Uterus (tissue), 2 donors: ENCODE measurements around the gene CDC42EP2.

ENCODE experiments used
- POLR2A ChIP-seq, 2 donors: fragments of 450-650 bp; IDR thresholded peaks; one replicate each; pipeline ENCODE4 v1.6.1; 2016; ENCODE audit warnings: antibody characterized with exemption in 2 of 2, mild to moderate bottlenecking in 1 of 2, moderate library complexity in 1 of 2
- TF ChIP-seq, protein P1 (sequence below), 4 experiments: fragments of 200-600 bp in 2 of 4; fragments of 450-650 bp in 2 of 4; sonication (generic) in 2 of 4; IDR thresholded peaks; one replicate each; pipeline ENCODE4 v1.5.1; 2016 to 2019; ENCODE audit warnings: antibody characterized with exemption in 4 of 4, mild to moderate bottlenecking in 2 of 4, moderate library complexity in 1 of 4

DNA sequence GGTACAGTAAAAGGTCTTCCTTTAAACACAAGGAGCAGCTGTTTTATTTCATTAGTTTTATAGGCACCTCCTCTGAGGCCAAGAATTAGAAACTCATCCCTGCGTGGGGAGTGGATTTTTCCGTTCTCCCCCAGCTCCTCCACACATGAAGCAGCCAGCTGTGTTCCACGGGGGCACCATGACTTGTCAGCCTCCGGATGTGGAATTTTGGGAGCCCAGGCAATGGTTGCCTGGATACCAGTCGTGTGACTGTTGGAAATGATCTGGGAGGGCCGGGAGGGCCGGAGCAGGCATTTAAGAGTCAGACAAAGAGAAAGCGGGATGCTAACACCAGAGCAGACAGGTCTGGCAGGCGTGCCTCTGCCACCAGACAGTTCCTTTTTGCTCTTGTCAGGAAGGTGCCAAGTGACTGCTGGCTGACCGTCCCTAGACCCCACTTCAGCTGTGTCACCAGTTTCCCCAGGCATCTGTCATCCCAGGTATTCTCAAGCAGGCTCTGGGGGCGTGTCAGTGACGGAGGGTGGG lies 15.9 kb upstream of the CDC42EP2 start:
- TF ChIP-seq, protein P1, sequence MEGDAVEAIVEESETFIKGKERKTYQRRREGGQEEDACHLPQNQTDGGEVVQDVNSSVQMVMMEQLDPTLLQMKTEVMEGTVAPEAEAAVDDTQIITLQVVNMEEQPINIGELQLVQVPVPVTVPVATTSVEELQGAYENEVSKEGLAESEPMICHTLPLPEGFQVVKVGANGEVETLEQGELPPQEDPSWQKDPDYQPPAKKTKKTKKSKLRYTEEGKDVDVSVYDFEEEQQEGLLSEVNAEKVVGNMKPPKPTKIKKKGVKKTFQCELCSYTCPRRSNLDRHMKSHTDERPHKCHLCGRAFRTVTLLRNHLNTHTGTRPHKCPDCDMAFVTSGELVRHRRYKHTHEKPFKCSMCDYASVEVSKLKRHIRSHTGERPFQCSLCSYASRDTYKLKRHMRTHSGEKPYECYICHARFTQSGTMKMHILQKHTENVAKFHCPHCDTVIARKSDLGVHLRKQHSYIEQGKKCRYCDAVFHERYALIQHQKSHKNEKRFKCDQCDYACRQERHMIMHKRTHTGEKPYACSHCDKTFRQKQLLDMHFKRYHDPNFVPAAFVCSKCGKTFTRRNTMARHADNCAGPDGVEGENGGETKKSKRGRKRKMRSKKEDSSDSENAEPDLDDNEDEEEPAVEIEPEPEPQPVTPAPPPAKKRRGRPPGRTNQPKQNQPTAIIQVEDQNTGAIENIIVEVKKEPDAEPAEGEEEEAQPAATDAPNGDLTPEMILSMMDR (IDR thresholded peaks at IDR 0.05), result no peak
- no peak for TF ChIP-seq POLR2A (IDR thresholded peaks at IDR 0.05)
